Mesothelial cell of epicardium (in vitro differentiated cells): ENCODE results near the gene SFRP5. TPM values are rescaled to one million over a fixed set of nuclear protein-coding genes. Genes with fewer than 3 reads are reported as not detected.
A peak's percentile ranks its signal among the peaks of the same experiment; 100 is the strongest.

Source experiments
- DNase-seq, 2 experiments: peaks; one replicate each; pipeline ENCODE4 v3.0.0; 2021; ENCODE audit warnings: low spot score in 2 of 2; ENCODE audit not compliant: unreplicated experiment in 2 of 2
- H3K27ac Mint-ChIP-seq: 2 replicates; pipeline ENCODE4 v1.8.0; 2021; ENCODE audit warnings: mixed read lengths
- H3K27me3 Mint-ChIP-seq: 2 replicates; pipeline ENCODE4 v1.8.0; 2021; ENCODE audit warnings: low read depth, mixed read lengths
- H3K36me3 Mint-ChIP-seq: 2 replicates; pipeline ENCODE4 v1.8.0; 2021; ENCODE audit warnings: mixed read lengths
- H3K4me1 Mint-ChIP-seq: 2 replicates; pipeline ENCODE4 v1.8.0; 2021; ENCODE audit warnings: mixed read lengths
- H3K4me3 Mint-ChIP-seq: 2 replicates; pipeline ENCODE4 v1.8.0; 2021; ENCODE audit warnings: mild to moderate bottlenecking, moderate library complexity, mixed read lengths
- H3K9me3 Mint-ChIP-seq: 2 replicates; pipeline ENCODE4 v1.8.0; 2021; ENCODE audit warnings: mixed read lengths
- CTCF ChIP-seq: fragments of 200-600 bp; sonication (generic); IDR thresholded peaks from one replicate; pipeline ENCODE4 v1.5.0; 2021; ENCODE audit warnings: antibody characterized with exemption; ENCODE audit not compliant: unreplicated experiment
- total RNA-seq: library from RNA; stranded (reverse); gene quantifications from 3 replicates; pipeline ENCODE4 v1.2.1, GENCODE V29; 2021

The SFRP5 gene
- total RNA-seq, 1 donor from 2014 or later, result 0.69 TPM

DNA sequence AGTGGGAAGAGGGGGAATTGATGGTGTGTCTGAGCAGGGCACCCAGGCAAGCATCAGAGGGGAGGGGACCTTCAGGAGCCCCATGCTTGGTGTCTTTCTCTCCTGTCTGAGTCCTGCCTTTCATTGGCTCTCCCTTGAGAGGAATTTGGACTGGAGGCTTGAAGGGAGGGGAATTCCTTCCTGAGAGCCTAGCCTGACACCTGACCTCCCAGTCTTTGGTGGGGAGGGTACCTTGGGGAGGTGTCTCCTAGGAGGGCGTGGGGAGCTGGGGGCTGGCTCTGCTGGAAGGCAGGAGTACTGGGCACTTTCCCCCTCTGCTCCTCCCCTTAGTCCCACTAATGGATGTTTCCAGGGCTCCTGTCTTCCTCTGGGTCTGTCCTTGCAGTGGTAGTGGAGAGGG, 1.3 kb upstream of the SFRP5 start:
- no peaks in the 10 kb centered on the region for H3K36me3 Mint-ChIP-seq
- H3K27ac Mint-ChIP-seq, result no peak overlapping the region
- H3K9me3 Mint-ChIP-seq, result no peaks in the 10 kb centered on the region
- no peak for TF ChIP-seq CTCF
- H3K4me3 Mint-ChIP-seq, result no peak overlapping the region
- peaks cover 81% of the 10 kb centered on the region for H3K27me3 Mint-ChIP-seq
- DNase-seq, result no peak
- peaks cover 8% of the 10 kb centered on the region for H3K4me1 Mint-ChIP-seq

DNA sequence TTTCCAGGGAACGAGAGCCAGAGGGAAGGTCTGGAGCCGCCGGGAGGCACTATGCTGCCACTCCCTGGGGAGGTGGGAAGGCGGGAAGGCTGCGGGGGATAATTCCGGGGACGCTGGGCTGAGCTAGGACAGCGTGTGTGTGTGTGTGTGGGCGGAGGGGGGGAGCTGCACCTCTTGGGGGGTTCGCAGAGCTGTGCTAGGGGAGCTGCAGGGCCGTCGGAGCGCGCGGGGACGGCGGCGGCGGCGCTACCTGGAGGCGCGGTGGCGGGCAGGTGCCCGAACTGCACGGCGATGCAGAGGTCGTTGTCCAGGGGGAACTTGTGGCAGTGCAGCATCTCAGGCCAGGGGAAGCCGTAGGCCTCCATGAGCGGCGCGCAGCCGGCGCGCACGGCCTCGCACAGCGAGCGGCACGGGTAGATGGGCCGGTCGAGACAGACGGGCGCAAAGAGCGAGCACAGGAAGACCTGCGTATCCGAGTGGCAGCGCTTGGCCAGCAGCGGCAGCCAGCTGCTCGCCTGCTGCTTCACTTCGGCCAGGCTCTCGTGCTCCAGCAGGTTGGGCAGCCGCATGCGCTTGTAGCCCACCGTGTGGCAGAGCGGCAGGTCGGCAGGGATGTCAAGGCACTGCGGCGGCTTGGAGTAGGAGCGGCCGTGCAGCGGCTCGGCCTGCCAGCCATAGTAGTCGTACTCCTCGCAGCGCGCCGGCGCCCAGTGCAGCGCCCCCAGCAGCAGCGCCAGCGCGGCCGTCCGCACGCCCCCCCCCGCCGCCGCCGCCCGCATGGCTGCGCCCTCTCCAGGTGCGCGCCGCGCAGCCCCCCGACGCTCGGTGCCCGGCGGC, 526 bp downstream of the SFRP5 start:
- Mint-ChIP-seq H3K4me3 (peak overlapping the region; percentile 64), H3K27ac (no peak overlapping the region), H3K9me3 (no peaks in the 10 kb centered on the region), H3K27me3 (peaks cover 80% of the 10 kb centered on the region), H3K4me1 (peaks cover 8% of the 10 kb centered on the region), H3K36me3 (no peaks in the 10 kb centered on the region)
- no peak for DNase-seq
- TF ChIP-seq CTCF, result no peak

GRCh38 chr10:97770255-97770654, 1.5 kb downstream of the SFRP5 start:
- Mint-ChIP-seq H3K27me3 (peaks cover 72% of the 10 kb centered on the region), H3K4me1 (peaks cover 8% of the 10 kb centered on the region), H3K4me3 (no peak overlapping the region), H3K36me3 (no peaks in the 10 kb centered on the region), H3K27ac (no peak overlapping the region), H3K9me3 (no peaks in the 10 kb centered on the region)
- no peak for TF ChIP-seq CTCF
- no peak for DNase-seq

DNA sequence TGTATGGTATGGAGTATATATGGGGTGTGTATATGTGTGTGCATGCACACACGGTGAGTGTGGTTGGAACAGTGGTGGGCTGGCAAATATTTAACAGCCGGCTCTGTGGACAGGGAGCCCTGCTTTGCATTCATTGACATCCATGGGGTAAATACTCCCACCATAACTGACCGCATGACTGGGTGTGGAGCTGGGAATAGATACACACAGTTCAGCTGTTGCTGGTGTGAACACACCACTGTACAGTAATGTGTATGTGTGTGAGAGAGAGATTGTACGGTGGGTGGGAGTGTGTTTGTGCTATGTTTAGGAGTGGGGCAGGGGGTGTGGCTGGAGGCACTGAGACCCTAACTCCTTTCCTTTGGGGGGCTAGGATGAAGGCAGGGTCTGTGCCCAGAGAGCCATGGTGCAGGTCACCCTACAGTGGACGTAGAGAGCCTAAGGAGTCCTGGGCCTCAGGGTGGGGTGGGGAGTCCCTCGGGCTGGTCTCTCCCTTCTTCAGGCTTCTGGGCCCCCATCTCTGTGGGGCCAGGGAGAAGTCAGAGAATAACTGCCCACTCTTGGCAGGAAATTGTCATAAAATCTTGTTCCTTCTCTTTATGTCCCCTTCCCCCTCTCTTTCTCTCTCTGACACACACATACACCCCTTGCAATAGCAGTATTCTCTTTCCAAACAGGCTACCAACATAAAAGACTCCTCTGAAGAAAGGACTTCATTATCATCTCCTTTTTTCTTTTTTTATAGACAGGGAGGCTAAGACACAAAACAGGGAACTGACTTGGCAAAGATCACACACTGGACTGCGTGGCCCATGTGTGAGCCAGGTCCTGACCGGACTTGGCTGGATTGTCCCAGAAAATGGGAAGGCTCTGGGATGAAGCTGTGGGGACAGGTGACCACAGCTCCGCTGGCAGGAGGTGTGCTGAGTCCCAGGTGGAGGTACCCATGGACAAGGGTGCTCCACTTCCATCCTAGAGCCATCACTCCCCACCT, 3.2 kb downstream of the SFRP5 start:
- DNase-seq, result no peak
- TF ChIP-seq CTCF, result no peak
- Mint-ChIP-seq H3K27ac (no peak overlapping the region), H3K36me3 (no peaks in the 10 kb centered on the region), H3K27me3 (peaks cover 57% of the 10 kb centered on the region), H3K4me3 (no peak overlapping the region), H3K4me1 (peaks cover 8% of the 10 kb centered on the region), H3K9me3 (no peaks in the 10 kb centered on the region)

DNA sequence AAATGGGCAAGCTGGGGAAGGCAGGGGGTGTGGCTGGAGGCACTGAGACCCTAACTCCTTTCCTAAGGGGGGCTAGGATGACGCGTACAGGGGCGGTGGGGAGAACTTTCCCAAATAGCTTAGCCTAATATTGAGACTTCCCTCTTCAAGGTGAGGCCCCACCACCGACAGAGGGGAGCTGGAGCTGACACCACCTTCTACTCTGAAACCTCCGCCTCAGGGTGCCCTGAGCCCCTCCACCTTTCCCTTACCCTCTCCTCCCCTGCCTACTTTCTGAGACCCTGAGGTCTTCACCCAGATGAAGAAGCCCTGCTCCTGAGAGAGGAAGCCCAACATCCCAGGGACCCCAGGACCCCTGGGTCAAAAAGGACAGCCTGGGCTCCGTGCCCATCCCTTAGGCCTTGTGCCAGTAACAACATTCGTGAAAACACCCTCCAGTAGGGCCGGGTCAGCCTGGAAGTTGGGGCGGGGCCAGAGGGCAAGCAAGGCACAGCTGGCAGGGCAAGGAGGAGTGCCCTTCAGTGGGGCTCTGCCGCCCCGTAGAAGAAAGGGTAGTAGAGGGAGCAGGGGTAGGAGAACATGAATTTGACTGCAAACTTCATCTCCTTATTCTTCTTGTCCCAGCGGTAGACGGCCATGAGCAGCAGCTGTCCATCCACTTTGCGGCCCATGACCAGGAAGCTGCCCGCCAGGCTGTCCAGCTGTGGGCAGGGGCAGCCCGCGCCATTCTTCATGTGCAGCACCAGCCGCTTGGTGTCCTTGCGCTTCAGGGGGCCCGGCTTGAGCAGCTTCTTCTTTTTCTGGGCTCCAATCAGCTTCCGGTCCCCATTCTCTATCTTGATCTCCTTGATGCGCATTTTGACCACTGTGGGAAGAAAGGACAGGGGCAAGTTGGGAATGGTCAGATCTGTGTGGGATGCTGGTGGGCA, 4.5 kb downstream of the SFRP5 start:
- no peak overlapping the region for H3K4me3 Mint-ChIP-seq
- DNase-seq, result no peak
- H3K27me3 Mint-ChIP-seq, result peaks cover 43% of the 10 kb centered on the region
- no peak for TF ChIP-seq CTCF
- no peaks in the 10 kb centered on the region for H3K36me3 Mint-ChIP-seq
- no peaks in the 10 kb centered on the region for H3K9me3 Mint-ChIP-seq
- H3K4me1 Mint-ChIP-seq, result peaks cover 7% of the 10 kb centered on the region
- H3K27ac Mint-ChIP-seq, result no peak overlapping the region
